K562 (cell line): ENCODE measurements around the gene DVL2. TPM values are rescaled to one million over a fixed set of nuclear protein-coding genes. Genes with fewer than 3 reads are reported as not detected.

ENCODE experiments used
- ARID2 ChIP-seq: fragments of 450-650 bp; IDR thresholded peaks from 2 replicates; pipeline ENCODE4 v1.6.1; 2017; ENCODE audit warnings: antibody characterized with exemption, mild to moderate bottlenecking
- BMI1 ChIP-seq: fragments of 150-350 bp; IDR thresholded peaks from 2 replicates; pipeline ENCODE4 v1.6.1; 2014; ENCODE audit warnings: low read length
- CBFB ChIP-seq: sonication (generic); formaldehyde crosslinking; IDR thresholded peaks from 2 replicates; pipeline ENCODE4 v1.4.0; 2020; ENCODE audit warnings: mild to moderate bottlenecking, missing genetic modification reagents
- CREBBP ChIP-seq: IDR thresholded peaks from one replicate; pipeline ENCODE4 v1.6.1; 2012; ENCODE audit warnings: low read depth, mild to moderate bottlenecking, control low read depth, inconsistent platforms, low read length
- CREM ChIP-seq: IDR thresholded peaks from 2 replicates; pipeline ENCODE4 v1.6.1; 2014; ENCODE audit warnings: antibody characterized with exemption, low read depth
- ELF1 ChIP-seq: fragments of 200-800 bp; sonication (Bioruptor generic); IDR thresholded peaks from 2 replicates; pipeline ENCODE4 v1.6.1; 2016; ENCODE audit warnings: missing genetic modification characterization, missing compliant biosample characterization
- NR2C1 ChIP-seq, 2 experiments: fragments of 450-650 bp; IDR thresholded peaks; 2 replicates each; pipeline ENCODE4 v1.6.1; 2017; ENCODE audit warnings: mild to moderate bottlenecking in 2 of 2, antibody characterized with exemption in 1 of 2, inconsistent platforms in 1 of 2, missing compliant biosample characterization in 1 of 2, missing genetic modification characterization in 1 of 2
- POU5F1 ChIP-seq: fragments of 150-350 bp; IDR thresholded peaks from 2 replicates; pipeline ENCODE4 v1.6.1; 2014; ENCODE audit warnings: borderline replicate concordance, low read length, low read depth, mild to moderate bottlenecking; ENCODE audit not compliant: partially characterized antibody
- SRSF9 ChIP-seq: fragments of 200-400 bp; formaldehyde crosslinking; IDR thresholded peaks from 2 replicates; pipeline ENCODE4 v1.6.1; 2017; ENCODE audit warnings: low read depth, low read length, borderline replicate concordance
- STAT5A ChIP-seq: IDR thresholded peaks from 2 replicates; pipeline ENCODE4 v1.6.1; 2012; ENCODE audit warnings: low read length, inconsistent platforms, borderline replicate concordance
- TFAM ChIP-seq: fragments of 250-450 bp; sonication (Bioruptor Pico); conservative IDR thresholded peaks from 2 replicates; pipeline ENCODE4 v1.5.0; 2021; ENCODE audit warnings: mild to moderate bottlenecking, moderate library complexity
- VEZF1 ChIP-seq: fragments of 200-800 bp; sonication (Bioruptor generic); IDR thresholded peaks from 2 replicates; pipeline ENCODE4 v1.6.1; 2017; ENCODE audit warnings: missing genetic modification characterization, missing compliant biosample characterization
- ZBTB11 ChIP-seq, 3 experiments: fragments of 200-800 bp in 1 of 3; fragments of 250-450 bp in 1 of 3; fragments of 450-650 bp in 1 of 3; sonication (Bioruptor Pico) in 1 of 3; sonication (Bioruptor generic) in 1 of 3; formaldehyde crosslinking in 1 of 3; IDR thresholded peaks; 2 replicates each; pipeline versions ENCODE4 v1.6.1 to v1.8.0; 2016 to 2022; ENCODE audit warnings: mild to moderate bottlenecking in 2 of 3, missing genetic modification characterization in 2 of 3, missing compliant biosample characterization in 1 of 3, moderate library complexity in 1 of 3
- ZNF778 ChIP-seq: fragments of 450-650 bp; formaldehyde crosslinking; IDR thresholded peaks from 2 replicates; pipeline ENCODE4 v1.4.0; 2020; ENCODE audit warnings: mild to moderate bottlenecking, moderate library complexity
- polyA plus RNA-seq, 8 experiments: library from polyadenylated mRNA; depleted of rRNA in 4 of 8; stranded (reverse) in 5 of 8; unstranded in 3 of 8; fragments of >200 nt; fragmentation: Nextera tagmentation in 2 of 8; fragmentation: Illumina TruSeq in 1 of 8; extraction: Ambion mirVana in 2 of 8; extraction: Trizol in 1 of 8; gene quantifications; 2 replicates each; pipeline versions ENCODE4 v1.2.1 to v1.2.3, GENCODE V29; 2011 to 2014; ENCODE audit warnings: inconsistent platforms in 1 of 8, missing spikeins in 1 of 8
- total RNA-seq, 7 experiments: library from RNA; depleted of rRNA in 6 of 7; stranded (reverse); fragments of >200 nt in 6 of 7; fragmentation: Illumina TruSeq in 2 of 7; extraction: Trizol in 2 of 7; gene quantifications; 2 replicates each; pipeline versions ENCODE4 v1.2.1 to v1.2.3, GENCODE V29; 2011 to 2021; ENCODE audit warnings: low replicate concordance in 1 of 7
- TF ChIP-seq, protein P1 (sequence below): fragments of 250-450 bp; sonication (Bioruptor Pico); IDR thresholded peaks from 2 replicates; pipeline ENCODE4 v1.5.1; 2021; ENCODE audit warnings: mild to moderate bottlenecking
- TF ChIP-seq, protein P2 (sequence below), 2 experiments: fragments of 150-350 bp in 1 of 2; IDR thresholded peaks; 2 replicates each; pipeline ENCODE4 v1.6.1; 2012 to 2016; ENCODE audit warnings: low read depth in 2 of 2, low read length in 2 of 2, mild to moderate bottlenecking in 1 of 2, moderate library complexity in 1 of 2

DVL2 gene
- total and polyA plus RNA-seq, 9 of the 15 experiments (the other 6 are each of a cell fraction or from before 2014, with no cell fraction given), result 1.3 to 49.5 (median 24.3) TPM

DNA sequence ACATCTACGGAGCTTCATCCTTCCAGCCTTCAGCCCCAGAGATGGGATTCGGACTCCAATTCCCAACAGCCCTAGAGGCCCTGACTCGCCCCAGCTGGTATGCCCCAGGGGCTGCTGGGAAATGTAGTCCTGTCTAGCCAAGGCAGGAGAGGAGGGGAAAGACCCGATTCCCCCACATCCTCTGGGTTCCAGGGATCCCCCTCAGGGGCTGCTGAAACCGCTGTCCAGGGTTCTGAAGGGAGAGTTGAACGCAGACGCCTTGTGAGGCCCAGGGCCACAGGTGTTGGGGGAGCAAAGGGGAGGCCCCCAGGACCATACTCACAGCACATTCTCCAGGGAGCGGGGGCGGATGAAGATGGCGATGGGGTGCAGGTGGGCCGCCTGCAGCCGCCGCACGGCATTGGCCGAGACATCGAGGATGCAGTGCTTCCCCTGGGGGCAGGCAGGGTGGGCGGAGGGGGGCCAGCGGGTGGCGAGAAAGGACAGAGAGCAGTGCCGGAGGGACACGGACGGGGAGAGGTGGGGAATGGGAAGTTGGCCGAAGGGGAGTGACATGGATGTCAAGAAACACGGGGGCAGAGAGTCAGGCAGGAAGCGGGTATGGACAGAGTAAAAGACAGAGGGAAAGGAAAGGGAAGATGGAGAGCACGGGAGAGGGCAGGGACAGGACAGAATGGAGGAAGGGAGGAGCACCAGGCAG lies 42.6 kb downstream of the DVL2 start (continued):
- TF ChIP-seq CREBBP (no peak), BMI1 (no peak), ZBTB11 (CRISPR knock-in tag; IDR thresholded peaks at IDR 0.05) (0 out of 6 replicates have a peak, but pooled peaks of 1 of the 3 experiments have one; percentile 28), ELF1 (tag) (no peak), TFAM (CRISPR knock-in tag) (no peak), ARID2 (no peak), ZNF778 (no peak), STAT5A (no peak), CREM (peak; percentile 78), VEZF1 (CRISPR knock-in tag) (peak; percentile 47), SRSF9 (no peak), POU5F1 (peak; percentile 62), CBFB (no peak), NR2C1 (IDR thresholded peaks at IDR 0.05) (0 out of 2 replicates have a peak, but pooled peaks have one; percentile 37), NR2C1 (tag; IDR thresholded peaks at IDR 0.05) (peak; percentile 84)
- TF ChIP-seq, protein P1, sequence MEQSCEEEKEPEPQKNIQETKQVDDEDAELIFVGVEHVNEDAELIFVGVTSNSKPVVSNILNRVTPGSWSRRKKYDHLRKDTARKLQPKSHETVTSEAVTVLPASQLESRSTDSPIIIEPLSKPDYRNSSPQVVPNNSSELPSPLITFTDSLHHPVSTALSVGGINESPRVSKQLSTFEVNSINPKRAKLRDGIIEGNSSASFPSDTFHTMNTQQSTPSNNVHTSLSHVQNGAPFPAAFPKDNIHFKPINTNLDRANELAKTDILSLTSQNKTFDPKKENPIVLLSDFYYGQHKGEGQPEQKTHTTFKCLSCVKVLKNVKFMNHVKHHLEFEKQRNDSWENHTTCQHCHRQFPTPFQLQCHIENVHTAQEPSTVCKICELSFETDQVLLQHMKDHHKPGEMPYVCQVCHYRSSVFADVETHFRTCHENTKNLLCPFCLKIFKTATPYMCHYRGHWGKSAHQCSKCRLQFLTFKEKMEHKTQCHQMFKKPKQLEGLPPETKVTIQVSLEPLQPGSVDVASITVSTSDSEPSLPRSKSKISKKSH (CRISPR knock-in tag), result no peak
- TF ChIP-seq, protein P2, sequence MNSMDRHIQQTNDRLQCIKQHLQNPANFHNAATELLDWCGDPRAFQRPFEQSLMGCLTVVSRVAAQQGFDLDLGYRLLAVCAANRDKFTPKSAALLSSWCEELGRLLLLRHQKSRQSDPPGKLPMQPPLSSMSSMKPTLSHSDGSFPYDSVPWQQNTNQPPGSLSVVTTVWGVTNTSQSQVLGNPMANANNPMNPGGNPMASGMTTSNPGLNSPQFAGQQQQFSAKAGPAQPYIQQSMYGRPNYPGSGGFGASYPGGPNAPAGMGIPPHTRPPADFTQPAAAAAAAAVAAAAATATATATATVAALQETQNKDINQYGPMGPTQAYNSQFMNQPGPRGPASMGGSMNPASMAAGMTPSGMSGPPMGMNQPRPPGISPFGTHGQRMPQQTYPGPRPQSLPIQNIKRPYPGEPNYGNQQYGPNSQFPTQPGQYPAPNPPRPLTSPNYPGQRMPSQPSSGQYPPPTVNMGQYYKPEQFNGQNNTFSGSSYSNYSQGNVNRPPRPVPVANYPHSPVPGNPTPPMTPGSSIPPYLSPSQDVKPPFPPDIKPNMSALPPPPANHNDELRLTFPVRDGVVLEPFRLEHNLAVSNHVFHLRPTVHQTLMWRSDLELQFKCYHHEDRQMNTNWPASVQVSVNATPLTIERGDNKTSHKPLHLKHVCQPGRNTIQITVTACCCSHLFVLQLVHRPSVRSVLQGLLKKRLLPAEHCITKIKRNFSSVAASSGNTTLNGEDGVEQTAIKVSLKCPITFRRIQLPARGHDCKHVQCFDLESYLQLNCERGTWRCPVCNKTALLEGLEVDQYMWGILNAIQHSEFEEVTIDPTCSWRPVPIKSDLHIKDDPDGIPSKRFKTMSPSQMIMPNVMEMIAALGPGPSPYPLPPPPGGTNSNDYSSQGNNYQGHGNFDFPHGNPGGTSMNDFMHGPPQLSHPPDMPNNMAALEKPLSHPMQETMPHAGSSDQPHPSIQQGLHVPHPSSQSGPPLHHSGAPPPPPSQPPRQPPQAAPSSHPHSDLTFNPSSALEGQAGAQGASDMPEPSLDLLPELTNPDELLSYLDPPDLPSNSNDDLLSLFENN (IDR thresholded peaks at IDR 0.05; ENCODE audit: low read depth in 2 of 2, low read length in 2 of 2), result no peak
